T-helper 9 cell (primary cell): ENCODE measurements around the gene GNGT1.
"Not testable (repeated sequence)": the region's sequence is repeated elsewhere in the genome, so short reads cannot be mapped to it uniquely, and the experiment has no call there.

ENCODE experiments used
- DNase-seq: peaks from one replicate; pipeline ENCODE4 v3.0.0-alpha.2; 2020

The GNGT1 gene

GRCh38 chr7:93910076-93910994 lies 4.0 kb downstream of the GNGT1 start:
- no peak for DNase-seq

- not testable (repeated sequence) for DNase-seq
These were observed 4.9 kb downstream of the GNGT1 start for GRCh38 chr7:93911242-93911641.

- not testable (repeated sequence) for DNase-seq
These were observed 5.3 kb downstream of the GNGT1 start for GRCh38 chr7:93911661-93912060.

GRCh38 chr7:93913197-93913596 lies 6.8 kb downstream of the GNGT1 start:
- no peak for DNase-seq

GRCh38 chr7:93914581-93915066 lies 8.3 kb downstream of the GNGT1 start:
- no peak for DNase-seq

- DNase-seq, result not testable (repeated sequence)
These were observed 9.0 kb downstream of the GNGT1 start for GRCh38 chr7:93915206-93915842.

- not testable (repeated sequence) for DNase-seq
These were observed 9.5 kb downstream of the GNGT1 start for GRCh38 chr7:93915888-93916287.

GRCh38 chr7:93916315-93916714 lies 9.9 kb downstream of the GNGT1 start:
- not testable (repeated sequence) for DNase-seq

GRCh38 chr7:93920496-93921182 lies 14.3 kb downstream of the GNGT1 start:
- DNase-seq, result no peak

GRCh38 chr7:93921186-93921585 lies 14.8 kb downstream of the GNGT1 start:
- no peak for DNase-seq

- DNase-seq, result no peak
These were observed 15.5 kb downstream of the GNGT1 start, which contains the start of gene GNG11 for GRCh38 chr7:93921607-93922566. GNG11 (plus strand) TSS chr7:93921735; CDS start chr7:93922138, 403 bp downstream.

- DNase-seq, result no peak
These were observed 16.9 kb downstream of the GNGT1 start for GRCh38 chr7:93923296-93923695.

- no peak for DNase-seq
These were observed 17.6 kb downstream of the GNGT1 start for GRCh38 chr7:93923942-93924341.

GRCh38 chr7:93926800-93927199 lies 20.4 kb downstream of the GNGT1 start:
- no peak for DNase-seq

GRCh38 chr7:93927585-93927984 lies 21.2 kb downstream of the GNGT1 start:
- no peak for DNase-seq

- DNase-seq, result no peak
These were observed 25.3 kb downstream of the GNGT1 start for GRCh38 chr7:93931655-93932054.

GRCh38 chr7:93933156-93933555 lies 26.8 kb downstream of the GNGT1 start:
- no peak for DNase-seq

GRCh38 chr7:93935102-93935501 lies 28.7 kb downstream of the GNGT1 start:
- no peak for DNase-seq

- no peak for DNase-seq
These were observed 31.5 kb downstream of the GNGT1 start for GRCh38 chr7:93937818-93938217.

- no peak for DNase-seq
These were observed 31.9 kb downstream of the GNGT1 start for GRCh38 chr7:93938293-93938692.

- DNase-seq, result no peak
These were observed 35.6 kb downstream of the GNGT1 start for GRCh38 chr7:93941945-93942344.
